H1 (cell line): Measurements from ENCODE around the gene SUSD6. TPM values are rescaled to one million over a fixed set of nuclear protein-coding genes. Genes with fewer than 3 reads are reported as not detected.

Experiments used
- CTCF ChIA-PET: fragments of 300-600 bp; sonication (Branson Sonifier 250); formaldehyde crosslinking; loops from one replicate; lab custom pipeline; 2021; ENCODE audit not compliant: partially characterized antibody; lab: Charles Lee
- POLR2A ChIA-PET: fragments of 300-600 bp; sonication (Branson Sonifier 250); formaldehyde crosslinking; loops from one replicate; lab custom pipeline; 2021; ENCODE audit warnings: inconsistent platforms; ENCODE audit not compliant: partially characterized antibody; lab: Charles Lee
- DNase-seq, 2 experiments: peaks; one replicate each; pipeline versions ENCODE4 v3.0.0 to v3.0.0-alpha.2; 2010 to 2022; ENCODE audit warnings: low spot score in 2 of 2, low read depth in 1 of 2, mixed read lengths in 1 of 2
- FAIRE-seq: peaks from 2 replicates; lab custom pipeline; 2011; peaks lifted over from hg19 to GRCh38; lab: Jason Lieb, UNC
- H2AFZ ChIP-seq: 2 replicates; pipeline ENCODE4 v1.8.1; 2012; ENCODE audit warnings: low read length, inconsistent platforms
- H2AK5ac ChIP-seq: 2 replicates; pipeline ENCODE4 v1.6.1; 2013; ENCODE audit warnings: low read depth, low read length
- H2BK120ac ChIP-seq: replicated peaks from 2 replicates; pipeline ENCODE3; 2013; ENCODE audit warnings: low read depth, low read length, inconsistent platforms
- H2BK12ac ChIP-seq: 2 replicates; pipeline ENCODE4 v1.6.1; 2013; ENCODE audit warnings: low read depth, low read length
- H2BK15ac ChIP-seq: 2 replicates; pipeline ENCODE4 v1.6.1; 2013; ENCODE audit warnings: low read length
- H2BK20ac ChIP-seq: 2 replicates; pipeline ENCODE4 v1.6.1; 2013; ENCODE audit warnings: low read length
- H2BK5ac ChIP-seq: 2 replicates; pipeline ENCODE4 v1.6.1; 2013; ENCODE audit warnings: low read depth, low read length
- H3K14ac ChIP-seq: 2 replicates; pipeline ENCODE4 v1.6.1; 2013; ENCODE audit warnings: inconsistent platforms; ENCODE audit not compliant: insufficient read length
- H3K18ac ChIP-seq: 2 replicates; pipeline ENCODE4 v1.6.1; 2013; ENCODE audit warnings: low read length; ENCODE audit errors: extremely low read depth
- H3K23ac ChIP-seq: 2 replicates; pipeline ENCODE4 v1.6.1; 2013; ENCODE audit warnings: inconsistent platforms; ENCODE audit not compliant: insufficient read length
- H3K23me2 ChIP-seq: 2 replicates; pipeline ENCODE4 v1.6.1; 2013; ENCODE audit warnings: low read depth, low read length
- H3K27ac ChIP-seq: 2 replicates; pipeline ENCODE4 v1.6.1; 2011; ENCODE audit warnings: low read depth, low read length, inconsistent platforms
- H3K27me3 ChIP-seq, 4 experiments: replicated peaks in 1 of 4; 1 replicate in 1 of 4; 2 replicates in 3 of 4; pipeline versions ENCODE4 v1.6.1 to v1.8.1; 2011 to 2013; ENCODE audit warnings: low read length in 3 of 4, mild to moderate bottlenecking in 3 of 4, inconsistent platforms in 2 of 4, mixed read lengths in 2 of 4, moderate library complexity in 1 of 4; ENCODE audit not compliant: control insufficient read depth in 3 of 4, insufficient read depth in 3 of 4; ENCODE audit errors: extremely low read depth in 1 of 4
- H3K36me3 ChIP-seq, 4 experiments: 2 replicates each; pipeline versions ENCODE4 v1.6.1 to v1.8.1; 2011 to 2013; ENCODE audit warnings: mild to moderate bottlenecking in 4 of 4, low read length in 3 of 4, moderate library complexity in 2 of 4, control low read depth in 1 of 4, inconsistent platforms in 1 of 4; ENCODE audit not compliant: insufficient read depth in 4 of 4, control insufficient read depth in 2 of 4
- H3K4ac ChIP-seq: replicated peaks from 2 replicates; pipeline ENCODE3; 2013; ENCODE audit warnings: low read length, low read depth, mixed read lengths, inconsistent platforms; ENCODE audit not compliant: insufficient read length
- H3K4me1 ChIP-seq, 4 experiments: replicated peaks in 1 of 4; 1 replicate in 1 of 4; 2 replicates in 3 of 4; pipeline versions ENCODE4 v1.6.1 to v1.8.1; 2011 to 2013; ENCODE audit warnings: low read length in 3 of 4, inconsistent platforms in 2 of 4, mixed read lengths in 1 of 4; ENCODE audit not compliant: insufficient read depth in 4 of 4, control insufficient read depth in 3 of 4
- H3K4me2 ChIP-seq, 2 experiments: 2 replicates each; pipeline versions ENCODE4 v1.6.1 to v1.8.1; 2011 to 2013; ENCODE audit warnings: low read depth in 2 of 2, low read length in 2 of 2, control low read depth in 1 of 2, inconsistent platforms in 1 of 2, mild to moderate bottlenecking in 1 of 2; ENCODE audit not compliant: insufficient read depth in 1 of 2
- H3K4me3 ChIP-seq, 4 experiments: fragments of 200-600, 300-600 bp in 1 of 4; sonication (generic), shearing (Covaris generic), sonication (Bioruptor Twin) in 1 of 4; 2 replicates each; pipeline versions ENCODE4 v1.5.1 to v1.8.1; 2011 to 2016; ENCODE audit warnings: low read length in 4 of 4, low read depth in 3 of 4, control low read depth in 2 of 4, inconsistent platforms in 2 of 4, mild to moderate bottlenecking in 2 of 4, mixed read lengths in 1 of 4, moderate library complexity in 1 of 4; ENCODE audit not compliant: insufficient read depth in 2 of 4; ENCODE audit errors: extremely low read depth in 1 of 4
- H3K56ac ChIP-seq: replicated peaks from 2 replicates; pipeline ENCODE3; 2013; ENCODE audit warnings: low read depth, mild to moderate bottlenecking, mixed read lengths, low read length, inconsistent platforms; ENCODE audit not compliant: insufficient read length
- H3K79me1 ChIP-seq: 2 replicates; pipeline ENCODE4 v1.6.1; 2013; ENCODE audit warnings: low read depth, low read length, control low read depth
- H3K79me2 ChIP-seq, 2 experiments: 2 replicates each; pipeline versions ENCODE4 v1.6.1 to v1.8.1; 2012 to 2013; ENCODE audit warnings: low read length in 2 of 2, mild to moderate bottlenecking in 2 of 2, inconsistent platforms in 1 of 2; ENCODE audit not compliant: insufficient read depth in 2 of 2, control insufficient read depth in 1 of 2
- H3K9ac ChIP-seq, 4 experiments: replicated peaks in 1 of 4; 1 replicate in 1 of 4; 2 replicates in 3 of 4; pipeline versions ENCODE4 v1.6.1 to v1.8.1; 2011 to 2013; ENCODE audit warnings: low read depth in 3 of 4, low read length in 3 of 4, control low read depth in 2 of 4, mild to moderate bottlenecking in 2 of 4, moderate library complexity in 2 of 4, inconsistent platforms in 1 of 4; ENCODE audit errors: extremely low read depth in 1 of 4
- H3K9me3 ChIP-seq, 2 experiments: 2 replicates each; pipeline versions ENCODE4 v1.6.1 to v1.8.1; 2012 to 2013; ENCODE audit warnings: mild to moderate bottlenecking in 2 of 2, moderate library complexity in 2 of 2, control low read depth in 1 of 2, inconsistent platforms in 1 of 2, low read depth in 1 of 2, low read length in 1 of 2, mixed read lengths in 1 of 2; ENCODE audit not compliant: insufficient read depth in 2 of 2
- H4K20me1 ChIP-seq, 2 experiments: replicated peaks in 1 of 2; 2 replicates each; pipeline versions ENCODE3 to v1.8.1; 2011 to 2013; ENCODE audit warnings: inconsistent platforms in 2 of 2, low read length in 2 of 2, mild to moderate bottlenecking in 1 of 2; ENCODE audit not compliant: insufficient read depth in 2 of 2, control insufficient read depth in 1 of 2
- H4K5ac ChIP-seq: 2 replicates; pipeline ENCODE4 v1.6.1; 2013; ENCODE audit warnings: low read length, low read depth, mixed read lengths, inconsistent platforms; ENCODE audit not compliant: insufficient read length
- H4K8ac ChIP-seq: 2 replicates; pipeline ENCODE4 v1.8.0; 2013; ENCODE audit warnings: mild to moderate bottlenecking, moderate library complexity, low read length, inconsistent platforms; ENCODE audit not compliant: insufficient read depth; ENCODE audit errors: extremely low read depth
- H4K91ac ChIP-seq: replicated peaks from 2 replicates; pipeline ENCODE3; 2013; ENCODE audit warnings: low read length, mixed read lengths, inconsistent platforms; ENCODE audit not compliant: insufficient read length
- CBX8 ChIP-seq: fragments of 300-800, 300-1000 bp; sonication (generic); IDR thresholded peaks from 2 replicates; pipeline ENCODE4 v1.7.1; 2016; ENCODE audit warnings: low read depth, low read length, borderline replicate concordance
- YY1 ChIP-seq: IDR thresholded peaks from 2 replicates; pipeline ENCODE4 v1.6.1; 2011; ENCODE audit warnings: low read depth, mild to moderate bottlenecking, low read length
- WGBS, 2 experiments: shearing (Covaris generic) in 1 of 2; methylation state at CpG; one replicate each; pipeline versions ENCODE4 v1.1.6 to v1.1.7; 2013 to 2015; ENCODE audit warnings: low lambda C conversion rate in 2 of 2, mixed read lengths in 2 of 2, inconsistent platforms in 1 of 2, low coverage in 1 of 2, missing lambda C conversion rate in 1 of 2; ENCODE audit not compliant: insufficient replicate concordance in 2 of 2, insufficient coverage in 1 of 2, insufficient read length in 1 of 2; ENCODE audit errors: extremely low coverage in 1 of 2, missing lambda C conversion rate in 1 of 2; 5-methylcytosine and 5-hydroxymethylcytosine counted together
- polyA plus RNA-seq, 7 experiments: library from polyadenylated mRNA; depleted of rRNA in 3 of 7; stranded (reverse) in 5 of 7; unstranded in 2 of 7; fragments of >200 nt in 5 of 7; fragments of 200-250 nt in 2 of 7; gene quantifications; 1 replicate in 5 of 7; 2 replicates in 1 of 7; 4 replicates in 1 of 7; pipeline versions ENCODE4 v1.2.1 to v1.2.3, GENCODE V29; 2011 to 2013; ENCODE audit warnings: missing spikeins in 2 of 7, mixed read lengths in 2 of 7
- total RNA-seq: library from RNA; stranded (reverse); fragmentation: NEBNext Ultra II Directional; extraction: Animal tissue kit (Norgen Biotek cat#: 25700); gene quantifications from 2 replicates; pipeline ENCODE4 v1.2.1, GENCODE V29; 2021

The SUSD6 gene
- total and polyA plus RNA-seq, 2 of the 8 experiments (the other 6 are each of a cell fraction or from before 2014, with no cell fraction given): 3.0 to 3.8 TPM

GRCh38 chr14:69616408-69616773 is 5.0 kb downstream of the SUSD6 start:
- ChIA-PET CTCF (interaction anchor here (0.6 to 1.0 kb wide), 2 partner anchors 95 to 411 kb away, joined by 3 read pairs; no protein-coding TSS in a partner anchor), POLR2A (interaction anchor here (0.6 kb wide), 1 partner anchor 9 kb away, joined by 4 read pairs; no protein-coding TSS in a partner anchor)
- Histone ChIP-seq H2BK20ac (no peak overlapping the region), H3K23me2 (peaks cover 7% of the 10 kb centered on the region; the same call in 1 of the 2 replicates), H3K79me1 (no peaks in the 10 kb centered on the region; the same call in 1 of the 2 replicates), H3K27me3 (peaks cover 0 to 3% (median 0%) of the 10 kb centered on the region in 4 experiments; a peak in 1 of 7 replicates), H2BK120ac (no peak overlapping the region), H3K27ac (no peak overlapping the region), H4K20me1 (no peaks in the 10 kb centered on the region), H3K23ac (no peak overlapping the region), H3K9ac (no peak overlapping the region), H3K4ac (no peak overlapping the region), H3K18ac (no peak overlapping the region), H2AK5ac (no peak overlapping the region), H4K91ac (no peak overlapping the region), H3K4me1 (peaks cover 0 to 6% (median 3%) of the 10 kb centered on the region in 4 experiments; a peak in 2 of 7 replicates), H3K56ac (no peak overlapping the region), H4K5ac (no peak overlapping the region), H3K4me2 (no peak overlapping the region), H2BK12ac (no peak overlapping the region), H2AFZ (no peak overlapping the region), H3K79me2 (0 out of 4 replicates have a peak, but pooled peaks cover 0 to 5% of the 10 kb centered on the region in 2 experiments), H3K4me3 (no peak overlapping the region), H3K9me3 (no peaks in the 10 kb centered on the region), H4K8ac (no peak overlapping the region), H3K14ac (no peak overlapping the region), H2BK15ac (no peak overlapping the region), H2BK5ac (no peak overlapping the region), H3K36me3 (no peaks in the 10 kb centered on the region)
- no peak for DNase-seq
- WGBS, 2 experiments: 81% methylated on average over 1 of the region's 1 CpG; no CpG with 5 or more reads in 1 of the 2 experiments
- TF ChIP-seq CBX8 (no peak), YY1 (no peak)
- FAIRE-seq: no peak
